PC-3 (cell line): ENCODE data around the gene SOX12. TPM values are rescaled to one million over a fixed set of nuclear protein-coding genes. Genes with fewer than 3 reads are reported as not detected.

ENCODE experiments used
- ATAC-seq: fragments of 200-7000 bp; cut with Tn5 transposase; 2 replicates; pipeline ENCODE4 v1.9.1; 2020; ENCODE audit warnings: mild to moderate bottlenecking, moderate library complexity
- BruUV-seq: library from RNA; stranded (reverse); fragments of 400-500 nt; replicated peaks from 2 replicates; lab custom pipeline; 2021; lab: Mats Ljungman, UMichigan
- CTCF ChIA-PET: fragments of 300-600 bp; sonication (Branson Sonifier 250); formaldehyde crosslinking; loops from one replicate; lab custom pipeline; 2022; ENCODE audit warnings: antibody characterized with exemption; lab: Charles Lee
- POLR2A ChIA-PET: fragments of 300-600 bp; sonication (Branson Sonifier 250); formaldehyde crosslinking; loops from one replicate; lab custom pipeline; 2022; ENCODE audit warnings: antibody characterized with exemption; ENCODE audit not compliant: unreplicated experiment; lab: Charles Lee
- DNase-seq: peaks from one replicate; pipeline ENCODE4 v3.0.0-alpha.2; 2015
- H2AFZ ChIP-seq: fragments of 300-600 bp; sonication (generic); 2 replicates; pipeline ENCODE4 v1.6.0; 2016; ENCODE audit warnings: antibody characterized with exemption, low read length
- H3F3A ChIP-seq: fragments of 300-600 bp; sonication (generic); one replicate; pipeline ENCODE4 v1.6.0; 2017; ENCODE audit warnings: antibody characterized with exemption, low read length, control low read depth, mild to moderate bottlenecking; ENCODE audit not compliant: unreplicated experiment
- H3K27ac ChIP-seq: fragments of 300-600 bp; sonication (generic); 2 replicates; pipeline ENCODE4 v1.5.1; 2016; ENCODE audit warnings: mild to moderate bottlenecking, low read length
- H3K27me3 ChIP-seq: fragments of 300-600 bp; sonication (generic); 2 replicates; pipeline ENCODE4 v1.6.1; 2016; ENCODE audit warnings: low read length, mixed read lengths
- H3K36me3 ChIP-seq: fragments of 300-600 bp; sonication (generic); 2 replicates; pipeline ENCODE4 v1.6.1; 2016; ENCODE audit warnings: low read depth, mixed run types, low read length, mixed read lengths
- H3K4me1 ChIP-seq: fragments of 300-600 bp; sonication (generic); 2 replicates; pipeline ENCODE4 v1.5.1; 2016; ENCODE audit warnings: low read length; ENCODE audit not compliant: insufficient read depth
- H3K4me2 ChIP-seq: fragments of 300-600 bp; sonication (generic); 2 replicates; pipeline ENCODE4 v1.6.0; 2016; ENCODE audit warnings: low read length
- H3K4me3 ChIP-seq: fragments of 300-600 bp; sonication (generic); 2 replicates; pipeline ENCODE4 v1.5.1; 2016; ENCODE audit warnings: mild to moderate bottlenecking, low read length, mixed read lengths
- H3K79me2 ChIP-seq: fragments of 300-600 bp; sonication (generic); 2 replicates; pipeline ENCODE4 v1.6.1; 2017; ENCODE audit warnings: low read length, mixed read lengths
- H3K9ac ChIP-seq: fragments of 300-600 bp; sonication (generic); 2 replicates; pipeline ENCODE4 v1.6.0; 2016; ENCODE audit warnings: mild to moderate bottlenecking, low read length
- H3K9me2 ChIP-seq: fragments of 300-600 bp; sonication (generic); replicated peaks from 2 replicates; pipeline ENCODE4 v1.6.1; 2016; ENCODE audit warnings: mixed run types, low read length, mixed read lengths
- H3K9me3 ChIP-seq: fragments of 300-600 bp; sonication (generic); 2 replicates; pipeline ENCODE4 v1.6.1; 2016; ENCODE audit warnings: low read length, mixed read lengths
- H4K20me1 ChIP-seq: fragments of 300-600 bp; sonication (generic); 2 replicates; pipeline ENCODE4 v1.6.1; 2016; ENCODE audit warnings: low read length, mixed read lengths
- CTCF ChIP-seq: fragments of 300-600 bp; sonication (generic); conservative IDR thresholded peaks from 2 replicates; pipeline ENCODE4 v1.5.1; 2017; ENCODE audit warnings: antibody characterized with exemption, low read depth, mild to moderate bottlenecking, low read length
- EZH2 ChIP-seq: fragments of 300-600 bp; sonication (generic); IDR thresholded peaks from one replicate; pipeline ENCODE4 v1.6.1; 2017; ENCODE audit warnings: antibody characterized with exemption, mild to moderate bottlenecking, low read length; ENCODE audit not compliant: unreplicated experiment
- EZH2phosphoT487 ChIP-seq: fragments of 300-600 bp; sonication (generic); IDR thresholded peaks from 2 replicates; pipeline ENCODE4 v1.6.1; 2018; ENCODE audit warnings: mild to moderate bottlenecking, antibody characterized with exemption, low read length, borderline replicate concordance
- intact Hi-C: fragments of 100-400 bp; cut with micrococcal nuclease; formaldehyde crosslinking; loops from 2 replicates; pipeline ENCODE4 v1.9.0; 2023
- total RNA-seq: library from RNA; depleted of rRNA; stranded (reverse); fragments of >200 nt; gene quantifications from 2 replicates; pipeline ENCODE4 v1.2.3, GENCODE V29; 2014

The SOX12 gene
- total RNA-seq, 1 experiment from 2014 or later = 13.8 TPM

GRCh38 chr20:288956-289692 lies 36.2 kb upstream of the SOX12 start:
- intact Hi-C loops = no loop called here
- Histone ChIP-seq H3K4me1 (peaks cover 30% of the 10 kb centered on the region), H3K4me3 (peak overlapping the region; percentile 84), H3K9me2 (no peaks in the 10 kb centered on the region), H3K27me3 (no peaks in the 10 kb centered on the region), H3K27ac (no peak overlapping the region), H3F3A (no peaks in the 10 kb centered on the region), H3K9me3 (no peaks in the 10 kb centered on the region), H3K9ac (peak overlapping the region; percentile 69; the same call in 1 of the 2 replicates), H3K79me2 (peaks cover 12% of the 10 kb centered on the region), H3K36me3 (no peaks in the 10 kb centered on the region), H4K20me1 (no peaks in the 10 kb centered on the region), H3K4me2 (peak overlapping the region; percentile 84), H2AFZ (peak overlapping the region; percentile 98)
- POLR2A ChIA-PET = no interaction called here
- ATAC-seq (no peak), DNase-seq (peak; percentile 23)
- TF ChIP-seq EZH2phosphoT487 (no peak), EZH2 (no peak), CTCF (no peak)
- no TSS peak for BruUV-seq
- CTCF ChIA-PET = no interaction called here

- Histone ChIP-seq H3K4me2 (peak overlapping the region; percentile 84), H3F3A (no peaks in the 10 kb centered on the region), H3K9me2 (no peaks in the 10 kb centered on the region), H3K27ac (no peak overlapping the region), H3K9ac (peak overlapping the region; percentile 69), H3K79me2 (peaks cover 12% of the 10 kb centered on the region), H3K4me1 (peaks cover 30% of the 10 kb centered on the region), H4K20me1 (no peaks in the 10 kb centered on the region), H3K36me3 (no peaks in the 10 kb centered on the region), H2AFZ (peak overlapping the region; percentile 98), H3K4me3 (peak overlapping the region; percentile 84), H3K27me3 (no peaks in the 10 kb centered on the region), H3K9me3 (no peaks in the 10 kb centered on the region)
- ChIA-PET POLR2A (no interaction called here), CTCF (no interaction called here)
- intact Hi-C loops = no loop called here
- TF ChIP-seq EZH2 (no peak), CTCF (no peak), EZH2phosphoT487 (no peak)
- peak; percentile 23 for DNase-seq
- peak; percentile 14; the same call in 1 of the 2 replicates for ATAC-seq
- BruUV-seq = no TSS peak
These were observed 35.7 kb upstream of the SOX12 start for GRCh38 chr20:289693-290083.

GRCh38 chr20:290084-290831 lies 35.1 kb upstream of the SOX12 start, which contains the start of gene C20orf96:
TSS of gene C20orf96 (minus strand) at chr20:290750. CDS start at chr20:290610, 140 bp downstream.
- Histone ChIP-seq H3K27ac (no peak within 1 kb of the TSS), H3K79me2 (peaks cover 12% of the 10 kb centered on the region), H3K4me2 (peak within 1 kb of the TSS; percentile 84), H3K4me3 (peak within 1 kb of the TSS; percentile 84), H3K36me3 (no peaks in the 10 kb centered on the region), H4K20me1 (no peaks in the 10 kb centered on the region), H3K9ac (peak within 1 kb of the TSS; percentile 69), H2AFZ (peak within 1 kb of the TSS; percentile 98), H3K9me3 (no peaks in the 10 kb centered on the region), H3F3A (no peaks in the 10 kb centered on the region), H3K27me3 (no peaks in the 10 kb centered on the region), H3K9me2 (no peaks in the 10 kb centered on the region), H3K4me1 (peaks cover 30% of the 10 kb centered on the region)
- DNase-seq (peak; percentile 97), ATAC-seq (peak; percentile 83)
- CTCF ChIA-PET = no interaction called here
- BruUV-seq = TSS peak; percentile 70
- TF ChIP-seq CTCF (peak; percentile 41; the same call in 1 of the 2 replicates), EZH2phosphoT487 (no peak)
- POLR2A ChIA-PET = no interaction called here
- intact Hi-C loops = no loop called here
